Upper lobe of left lung (tissue), 4 donors: ENCODE results near the gene SUPT7L.

ENCODE experiments used
- POLR2A ChIP-seq, 4 donors: fragments of 450-650 bp; IDR thresholded peaks; one replicate each; pipeline ENCODE4 v1.5.1; 2016 to 2017; ENCODE audit warnings: antibody characterized with exemption in 4 of 4, mild to moderate bottlenecking in 2 of 4
- POLR2AphosphoS5 ChIP-seq, 2 donors: sonication (generic); formaldehyde crosslinking; IDR thresholded peaks; one replicate each; pipeline ENCODE4 v1.5.1; 2017; ENCODE audit warnings: antibody characterized with exemption in 2 of 2
- TF ChIP-seq, protein P1 (sequence below), 6 experiments: fragments of 450-650 bp in 4 of 6; fragments of 200-600 bp in 2 of 6; sonication (generic) in 2 of 6; IDR thresholded peaks; one replicate each; pipeline ENCODE4 v1.5.1; 2016 to 2019; ENCODE audit warnings: antibody characterized with exemption in 6 of 6

- TF ChIP-seq, protein P1, sequence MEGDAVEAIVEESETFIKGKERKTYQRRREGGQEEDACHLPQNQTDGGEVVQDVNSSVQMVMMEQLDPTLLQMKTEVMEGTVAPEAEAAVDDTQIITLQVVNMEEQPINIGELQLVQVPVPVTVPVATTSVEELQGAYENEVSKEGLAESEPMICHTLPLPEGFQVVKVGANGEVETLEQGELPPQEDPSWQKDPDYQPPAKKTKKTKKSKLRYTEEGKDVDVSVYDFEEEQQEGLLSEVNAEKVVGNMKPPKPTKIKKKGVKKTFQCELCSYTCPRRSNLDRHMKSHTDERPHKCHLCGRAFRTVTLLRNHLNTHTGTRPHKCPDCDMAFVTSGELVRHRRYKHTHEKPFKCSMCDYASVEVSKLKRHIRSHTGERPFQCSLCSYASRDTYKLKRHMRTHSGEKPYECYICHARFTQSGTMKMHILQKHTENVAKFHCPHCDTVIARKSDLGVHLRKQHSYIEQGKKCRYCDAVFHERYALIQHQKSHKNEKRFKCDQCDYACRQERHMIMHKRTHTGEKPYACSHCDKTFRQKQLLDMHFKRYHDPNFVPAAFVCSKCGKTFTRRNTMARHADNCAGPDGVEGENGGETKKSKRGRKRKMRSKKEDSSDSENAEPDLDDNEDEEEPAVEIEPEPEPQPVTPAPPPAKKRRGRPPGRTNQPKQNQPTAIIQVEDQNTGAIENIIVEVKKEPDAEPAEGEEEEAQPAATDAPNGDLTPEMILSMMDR (IDR thresholded peaks at IDR 0.05), result no peak
- TF ChIP-seq POLR2A (IDR thresholded peaks at IDR 0.05) (no peak), POLR2AphosphoS5 (IDR thresholded peaks at IDR 0.05) (no peak)
Measured at GRCh38 chr2:27647289-27647688, 16.1 kb downstream of the SUPT7L start.
